Lung (tissue), 16 donors: ENCODE data around the gene MANEAL. TPM values are rescaled to one million over a fixed set of nuclear protein-coding genes. Genes with fewer than 3 reads are reported as not detected.

Experiments
- ATAC-seq: fragments of 200-7000 bp; cut with Tn5 transposase; one replicate; pipeline ENCODE4 v1.9.1; 2020; ENCODE audit warnings: moderate number of reproducible peaks; ENCODE audit not compliant: insufficient read depth, low FRiP score
- DNase-seq, 3 donors: peaks; one replicate each; pipeline ENCODE4 v3.0.0-alpha.2; 2013 to 2017
- H3K27ac ChIP-seq, 2 donors: one replicate each; pipeline ENCODE4 v1.5.1; 2013; ENCODE audit warnings: mild to moderate bottlenecking in 2 of 2, moderate library complexity in 2 of 2, control low read depth in 1 of 2, inconsistent platforms in 1 of 2, low read depth in 1 of 2, low read length in 1 of 2
- H3K27me3 ChIP-seq, 3 donors: one replicate each; pipeline ENCODE4 v1.5.1; 2013; ENCODE audit warnings: low read length in 2 of 3; ENCODE audit not compliant: control insufficient read depth in 3 of 3, insufficient read depth in 3 of 3
- H3K36me3 ChIP-seq, 4 donors: one replicate each; pipeline ENCODE4 v1.5.1; 2013; ENCODE audit warnings: low read length in 4 of 4, mild to moderate bottlenecking in 1 of 4, moderate library complexity in 1 of 4; ENCODE audit not compliant: control insufficient read depth in 4 of 4, insufficient read depth in 4 of 4
- H3K4me1 ChIP-seq, 5 donors: one replicate each; pipeline ENCODE4 v1.5.1; 2013; ENCODE audit warnings: low read length in 5 of 5, mild to moderate bottlenecking in 2 of 5, moderate library complexity in 1 of 5; ENCODE audit not compliant: control insufficient read depth in 5 of 5, insufficient read depth in 5 of 5
- H3K4me3 ChIP-seq: one replicate; pipeline ENCODE4 v1.5.1; 2013; ENCODE audit warnings: mild to moderate bottlenecking, control low read depth, moderate library complexity
- H3K9ac ChIP-seq, 2 donors: one replicate each; pipeline ENCODE4 v1.5.1; 2013; ENCODE audit warnings: low read length in 2 of 2, control low read depth in 1 of 2; ENCODE audit not compliant: insufficient read depth in 1 of 2
- H3K9me3 ChIP-seq, 4 donors: one replicate each; pipeline ENCODE4 v1.5.1; 2013; ENCODE audit warnings: low read length in 3 of 4, mild to moderate bottlenecking in 1 of 4, moderate library complexity in 1 of 4; ENCODE audit not compliant: control insufficient read depth in 4 of 4, insufficient read depth in 3 of 4
- WGBS, 2 donors: extraction: QIAGEN DNeasy Blood & Tissue Kit; methylation state at CpG; one replicate each; pipeline ENCODE4 v1.1.7; 2013; 5-methylcytosine and 5-hydroxymethylcytosine counted together
- long read RNA-seq, 5 donors: transcript quantifications; one replicate each; lab custom pipeline, GENCODE V29; 2026
- polyA plus RNA-seq, 2 donors: library from polyadenylated mRNA; stranded (reverse); fragments of 200-250 nt; gene quantifications; one replicate each; pipeline ENCODE4 v1.2.1, GENCODE V29; 2013
- total RNA-seq, 2 donors: library from RNA; depleted of rRNA in 1 of 2; stranded (reverse); fragments of >200 nt in 1 of 2; gene quantifications; one replicate each; pipeline ENCODE4 v1.2.1, GENCODE V29; 2014 to 2021
- TF ChIP-seq, protein P1 (sequence below): IDR thresholded peaks from 2 replicates; pipeline ENCODE4 v1.5.1; 2012; ENCODE audit warnings: mild to moderate bottlenecking; ENCODE audit errors: control extremely low read depth, extremely low read depth
- donor health status: control.
- donor health status: control.
- donor health status: Bipolar disorder and iron deficiency.
- donor health status: healthy.
- donor health status: DM: yes; HTN: yes; CAD: no.

Gene MANEAL, protein sequence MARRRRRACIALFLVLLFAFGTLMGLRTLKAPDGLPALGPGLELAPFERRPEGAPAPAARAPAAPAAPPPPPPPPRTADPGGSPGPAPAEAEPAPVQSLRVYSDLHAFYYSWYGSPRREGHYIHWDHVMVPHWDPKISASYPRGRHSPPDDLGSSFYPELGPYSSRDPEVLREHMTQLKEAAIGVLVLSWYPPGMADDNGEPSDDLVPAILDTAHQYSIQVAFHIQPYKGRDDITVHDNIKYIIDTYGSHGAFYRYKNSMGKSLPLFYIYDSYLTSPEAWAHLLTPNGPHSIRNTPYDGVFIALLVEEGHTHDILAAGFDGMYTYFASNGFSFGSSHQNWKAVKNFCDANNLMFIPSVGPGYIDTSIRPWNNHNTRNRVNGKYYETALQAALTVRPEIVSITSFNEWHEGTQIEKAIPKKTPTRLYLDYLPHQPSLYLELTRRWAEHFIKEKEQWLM
- total RNA-seq (1 to 10 TPM; 2.3 to 8.1 TPM), polyA plus RNA-seq (1 to 10 TPM; 2.8 to 4.0 TPM)
- long read RNA-seq, donor 1, partial matches to known transcripts = 0 of 4 reads
- long read RNA-seq, donor 1, other reads (novel, unspliced or antisense) = 0 of 4 reads
- long read RNA-seq, donor 2 = 0 reads
- long read RNA-seq, donor 3, partial matches to known transcripts = 0 of 1 reads
- long read RNA-seq, donor 3, other reads (novel, unspliced or antisense) = 0 of 1 reads
- long read RNA-seq, donor 4 = 0 reads
- long read RNA-seq, donor 5, transcript MANEAL-202 (4 exons, 2,685 nt) = major isoform, 6 of 20 reads
- long read RNA-seq, donor 5, partial matches to known transcripts = 14 of 20 reads
- long read RNA-seq, donor 5, other reads (novel, unspliced or antisense) = 0 of 20 reads

GRCh38 chr1:37793773-37794371 is at the start of gene MANEAL:
Gene MANEAL (plus strand): TSS chr1:37793847. CDS start chr1:37794183, 336 bp downstream.
- peaks cover 0 to 18% (median 14%) of the 10 kb centered on the region in 3 donors for H3K27me3 ChIP-seq
- H3K9ac ChIP-seq = no peak within 1 kb of the TSS
- peak within 1 kb of the TSS; percentile 59 for H3K4me3 ChIP-seq
- 0 to 1% methylated on average over 56 to 81 of the region's 82 CpGs for WGBS, 2 donors
- H3K4me1 ChIP-seq = peaks cover 0 to 20% (median 0%) of the 10 kb centered on the region in 5 donors
- TF ChIP-seq, protein P1, sequence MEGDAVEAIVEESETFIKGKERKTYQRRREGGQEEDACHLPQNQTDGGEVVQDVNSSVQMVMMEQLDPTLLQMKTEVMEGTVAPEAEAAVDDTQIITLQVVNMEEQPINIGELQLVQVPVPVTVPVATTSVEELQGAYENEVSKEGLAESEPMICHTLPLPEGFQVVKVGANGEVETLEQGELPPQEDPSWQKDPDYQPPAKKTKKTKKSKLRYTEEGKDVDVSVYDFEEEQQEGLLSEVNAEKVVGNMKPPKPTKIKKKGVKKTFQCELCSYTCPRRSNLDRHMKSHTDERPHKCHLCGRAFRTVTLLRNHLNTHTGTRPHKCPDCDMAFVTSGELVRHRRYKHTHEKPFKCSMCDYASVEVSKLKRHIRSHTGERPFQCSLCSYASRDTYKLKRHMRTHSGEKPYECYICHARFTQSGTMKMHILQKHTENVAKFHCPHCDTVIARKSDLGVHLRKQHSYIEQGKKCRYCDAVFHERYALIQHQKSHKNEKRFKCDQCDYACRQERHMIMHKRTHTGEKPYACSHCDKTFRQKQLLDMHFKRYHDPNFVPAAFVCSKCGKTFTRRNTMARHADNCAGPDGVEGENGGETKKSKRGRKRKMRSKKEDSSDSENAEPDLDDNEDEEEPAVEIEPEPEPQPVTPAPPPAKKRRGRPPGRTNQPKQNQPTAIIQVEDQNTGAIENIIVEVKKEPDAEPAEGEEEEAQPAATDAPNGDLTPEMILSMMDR = no peak
- no peaks in the 10 kb centered on the region for H3K9me3 ChIP-seq
- peak; percentile 83 for ATAC-seq
- peak; percentile 39 to 69 (median 48) for DNase-seq
- no peak within 1 kb of the TSS for H3K27ac ChIP-seq
- no peaks in the 10 kb centered on the region for H3K36me3 ChIP-seq

DNA sequence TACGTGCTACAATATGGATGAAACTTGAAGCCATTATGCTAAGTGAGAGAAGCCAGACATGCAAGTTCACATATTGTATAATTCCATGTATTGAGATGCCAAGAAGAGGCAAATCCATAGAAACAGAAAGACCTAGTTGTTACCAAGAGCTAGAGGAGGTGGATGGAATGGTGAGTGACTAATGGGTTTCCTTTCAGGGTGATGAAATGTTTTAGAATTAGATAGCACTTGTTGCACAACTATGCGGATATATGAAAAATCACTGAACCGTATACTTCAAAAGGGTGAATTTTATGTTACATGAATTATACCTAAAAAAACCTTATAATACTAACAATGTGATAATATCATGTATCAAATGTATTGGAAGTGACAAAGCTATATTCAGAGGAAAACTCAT is 46.8 kb upstream of the MANEAL start:
- no peak for ATAC-seq
- H3K4me3 ChIP-seq = no peak overlapping the region
- no peaks in the 10 kb centered on the region for H3K36me3 ChIP-seq
- H3K9ac ChIP-seq = no peak overlapping the region
- DNase-seq = no peak
- TF ChIP-seq, protein P1 = no peak
- WGBS, 2 donors = 94% methylated on average over 3 of the region's 3 CpGs
- peaks cover 0 to 3% (median 2%) of the 10 kb centered on the region in 4 donors for H3K9me3 ChIP-seq
- peaks cover 0 to 13% (median 1%) of the 10 kb centered on the region in 3 donors for H3K27me3 ChIP-seq
- no peaks in the 10 kb centered on the region for H3K4me1 ChIP-seq
- H3K27ac ChIP-seq = no peak overlapping the region

DNA sequence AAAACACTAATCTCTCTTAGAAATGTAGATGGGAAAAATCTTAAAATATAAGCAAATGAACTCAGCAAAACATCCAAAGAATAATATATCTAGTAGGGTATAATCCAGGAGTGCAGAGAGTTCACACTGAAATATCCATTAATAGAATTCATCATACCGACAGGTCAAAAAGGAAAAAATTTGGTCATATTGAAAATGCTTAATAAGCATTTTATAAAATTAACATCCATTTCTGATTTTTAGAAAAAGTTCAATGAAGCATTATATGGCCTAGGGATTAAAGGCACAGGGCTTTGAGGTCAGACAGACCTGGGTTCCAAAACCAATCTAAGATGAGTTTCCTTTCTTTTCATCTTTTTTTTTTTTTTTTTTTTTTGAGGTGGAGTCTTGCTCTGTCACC is 45.1 kb upstream of the MANEAL start:
- H3K4me1 ChIP-seq = peaks cover 0 to 5% (median 0%) of the 10 kb centered on the region in 5 donors
- H3K36me3 ChIP-seq = no peaks in the 10 kb centered on the region
- ATAC-seq (no peak), DNase-seq (no peak)
- no peak overlapping the region for H3K9ac ChIP-seq
- no peak overlapping the region for H3K4me3 ChIP-seq
- H3K9me3 ChIP-seq = peaks cover 0 to 3% (median 2%) of the 10 kb centered on the region in 4 donors
- H3K27ac ChIP-seq = no peak overlapping the region
- peaks cover 3 to 24% (median 8%) of the 10 kb centered on the region in 3 donors for H3K27me3 ChIP-seq
- TF ChIP-seq, protein P1 = no peak
- WGBS, 2 donors = 93 to 100% methylated on average over 1 of the region's 1 CpG
